ENCODE results near the gene KDM2B. TPM values are rescaled to one million over a fixed set of nuclear protein-coding genes. Genes with fewer than 3 reads are reported as not detected.

Gene KDM2B
- total RNA-seq, 4 donors from 2014 or later = 20.7 to 26.3 (median 23.9) TPM

DNA sequence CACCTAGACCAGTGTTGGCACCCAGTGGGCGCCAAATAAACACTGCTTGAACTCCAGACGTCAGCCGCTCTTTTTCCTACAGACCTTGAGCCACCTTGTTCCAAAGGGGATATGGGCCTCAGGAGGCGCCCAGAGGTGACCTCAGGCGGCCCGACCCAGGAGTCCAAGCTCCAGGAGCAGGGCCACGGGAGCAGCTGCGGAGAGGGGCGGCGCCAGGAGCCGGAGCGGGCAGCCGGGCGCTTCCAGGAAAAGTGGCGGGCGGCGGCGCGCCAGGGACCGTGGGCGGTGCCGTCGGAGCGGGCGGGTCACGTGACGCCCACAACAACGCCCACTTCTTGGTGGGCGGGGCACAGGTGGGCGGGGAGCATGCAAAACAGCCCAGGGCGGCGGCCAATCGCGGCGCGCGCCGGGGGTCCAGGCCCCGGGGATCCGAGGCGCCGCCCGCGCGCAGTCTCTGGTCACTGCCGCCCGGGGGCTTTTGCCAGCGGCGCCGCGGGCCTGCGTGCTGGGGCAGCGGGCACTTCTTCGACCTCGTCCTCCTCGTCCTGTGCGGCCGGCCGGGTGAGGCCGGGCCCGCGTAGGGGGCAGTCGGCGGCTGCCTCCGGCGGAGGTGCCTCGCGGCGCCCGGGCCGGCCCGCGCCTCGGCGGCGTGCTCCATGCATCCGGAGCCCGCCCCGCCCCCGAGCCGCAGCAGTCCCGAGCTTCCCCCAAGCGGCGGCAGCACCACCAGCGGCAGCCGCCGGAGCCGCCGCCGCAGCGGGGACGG, 45.4 kb upstream of the KDM2B start, which contains the start of gene ORAI1:
ORAI1 (plus strand) TSS at position 444 of the 766 bp plus-strand sequence.
- intact Hi-C loops (cut with DNase I) = loop anchor here (5.0 to 10.0 kb wide), 2 partner anchors 49 to 74 kb away; no protein-coding TSS in a partner anchor
- TF ChIP-seq, protein P1, sequence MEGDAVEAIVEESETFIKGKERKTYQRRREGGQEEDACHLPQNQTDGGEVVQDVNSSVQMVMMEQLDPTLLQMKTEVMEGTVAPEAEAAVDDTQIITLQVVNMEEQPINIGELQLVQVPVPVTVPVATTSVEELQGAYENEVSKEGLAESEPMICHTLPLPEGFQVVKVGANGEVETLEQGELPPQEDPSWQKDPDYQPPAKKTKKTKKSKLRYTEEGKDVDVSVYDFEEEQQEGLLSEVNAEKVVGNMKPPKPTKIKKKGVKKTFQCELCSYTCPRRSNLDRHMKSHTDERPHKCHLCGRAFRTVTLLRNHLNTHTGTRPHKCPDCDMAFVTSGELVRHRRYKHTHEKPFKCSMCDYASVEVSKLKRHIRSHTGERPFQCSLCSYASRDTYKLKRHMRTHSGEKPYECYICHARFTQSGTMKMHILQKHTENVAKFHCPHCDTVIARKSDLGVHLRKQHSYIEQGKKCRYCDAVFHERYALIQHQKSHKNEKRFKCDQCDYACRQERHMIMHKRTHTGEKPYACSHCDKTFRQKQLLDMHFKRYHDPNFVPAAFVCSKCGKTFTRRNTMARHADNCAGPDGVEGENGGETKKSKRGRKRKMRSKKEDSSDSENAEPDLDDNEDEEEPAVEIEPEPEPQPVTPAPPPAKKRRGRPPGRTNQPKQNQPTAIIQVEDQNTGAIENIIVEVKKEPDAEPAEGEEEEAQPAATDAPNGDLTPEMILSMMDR (IDR thresholded peaks at IDR 0.05) = peak in 3 of 6 experiments; percentile 19 to 41 (median 37)
- TF ChIP-seq POLR2A (IDR thresholded peaks at IDR 0.05) = peak in 2 of 4 donors; percentile 70 to 88
- Histone ChIP-seq H3K4me3 (peak within 1 kb of the TSS; percentile 48 to 95 (median 84)), H3K4me1 (peaks cover 28 to 65% (median 40%) of the 10 kb centered on the region in 3 donors), H3K36me3 (no peaks in the 10 kb centered on the region), H3K9me3 (no peaks in the 10 kb centered on the region), H3K27me3 (no peaks in the 10 kb centered on the region), H3K27ac (peak within 1 kb of the TSS; percentile 84 to 97 (median 96))
- WGBS, 2 donors = 0% methylated on average over 13 of the region's 92 CpGs; no CpG with 5 or more reads in 1 of the 2 donors
- peak; percentile 79 for DNase-seq

DNA sequence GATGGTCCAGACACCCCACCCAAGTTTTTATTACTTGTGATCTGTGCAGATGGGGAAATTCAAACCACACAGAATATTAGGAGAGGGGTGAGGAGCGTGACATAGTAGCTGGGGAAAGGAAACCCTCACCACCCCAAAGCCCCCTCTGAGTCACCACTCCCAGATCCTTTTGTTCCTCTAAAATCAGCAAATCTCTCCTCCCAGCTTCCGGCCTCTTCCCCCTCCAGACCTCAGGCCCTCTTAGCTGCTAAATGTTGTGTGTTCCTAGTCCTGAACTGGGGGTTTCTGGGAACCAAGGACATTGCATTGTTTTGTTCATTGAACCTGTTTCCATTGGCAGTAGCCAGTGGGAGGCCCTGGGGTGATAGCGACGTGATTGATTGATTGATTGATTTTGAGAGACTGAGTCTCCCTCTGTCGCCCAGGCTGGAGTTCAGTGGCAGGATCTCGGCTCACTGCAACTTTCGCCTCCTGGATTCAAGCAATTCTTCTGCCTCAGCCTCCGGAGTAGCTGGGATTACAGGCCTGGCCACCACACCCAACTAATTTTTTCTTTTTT, 39.6 kb upstream of the KDM2B start:
- intact Hi-C loops (cut with DNase I) = loop anchor here (10.0 kb wide), 1 partner anchor 54 kb away; no protein-coding TSS in a partner anchor
- Histone ChIP-seq H3K36me3 (no peaks in the 10 kb centered on the region), H3K9me3 (no peaks in the 10 kb centered on the region), H3K4me3 (no peak overlapping the region), H3K4me1 (peaks cover 4 to 18% (median 5%) of the 10 kb centered on the region in 3 donors), H3K27ac (no peak overlapping the region), H3K27me3 (no peaks in the 10 kb centered on the region)
- TF ChIP-seq, protein P1 (IDR thresholded peaks at IDR 0.05) = no peak
- TF ChIP-seq POLR2A (IDR thresholded peaks at IDR 0.05) = no peak
- DNase-seq = no peak
- WGBS, 2 donors = 65 to 82% methylated on average over 5 to 8 of the region's 8 CpGs

DNA sequence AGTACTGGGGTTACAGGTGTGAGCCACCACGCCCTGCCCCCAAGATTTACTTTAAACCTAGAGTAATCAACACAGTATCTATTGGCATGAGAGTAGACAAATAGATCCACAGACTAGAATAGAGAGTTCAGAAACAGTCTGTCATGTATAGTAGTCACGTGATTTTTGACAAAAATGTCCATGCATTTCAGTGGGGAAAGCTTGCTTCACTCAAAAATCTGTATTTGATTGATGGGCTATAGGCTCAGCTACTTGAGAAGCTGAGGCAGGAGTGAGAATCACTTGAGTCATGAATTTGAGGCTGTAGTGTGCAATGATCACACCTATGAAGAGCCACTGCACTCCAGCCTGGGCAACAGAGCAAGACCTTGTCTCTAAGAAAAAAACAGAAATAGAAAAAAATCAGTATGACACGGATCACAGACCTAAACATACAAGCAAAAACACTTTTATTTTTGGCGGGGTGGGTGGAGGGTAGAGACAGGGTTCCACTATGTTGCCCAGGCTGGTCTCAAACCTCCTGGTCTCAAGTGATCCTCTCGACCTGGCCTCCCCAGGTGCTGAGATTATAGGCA, 37.9 kb upstream of the KDM2B start:
- no peak overlapping the region for H3K4me3 ChIP-seq
- peaks cover 0 to 7% (median 0%) of the 10 kb centered on the region in 3 donors for H3K4me1 ChIP-seq
- 70 to 84% methylated on average over 4 to 5 of the region's 5 CpGs for WGBS, 2 donors
- intact Hi-C loops (cut with DNase I) = no loop called here
- H3K9me3 ChIP-seq = no peaks in the 10 kb centered on the region
- no peaks in the 10 kb centered on the region for H3K27me3 ChIP-seq
- DNase-seq = no peak
- H3K36me3 ChIP-seq = no peaks in the 10 kb centered on the region
- no peak overlapping the region for H3K27ac ChIP-seq
- no peak for TF ChIP-seq POLR2A (IDR thresholded peaks at IDR 0.05)
- TF ChIP-seq, protein P1 (IDR thresholded peaks at IDR 0.05) = no peak

DNA sequence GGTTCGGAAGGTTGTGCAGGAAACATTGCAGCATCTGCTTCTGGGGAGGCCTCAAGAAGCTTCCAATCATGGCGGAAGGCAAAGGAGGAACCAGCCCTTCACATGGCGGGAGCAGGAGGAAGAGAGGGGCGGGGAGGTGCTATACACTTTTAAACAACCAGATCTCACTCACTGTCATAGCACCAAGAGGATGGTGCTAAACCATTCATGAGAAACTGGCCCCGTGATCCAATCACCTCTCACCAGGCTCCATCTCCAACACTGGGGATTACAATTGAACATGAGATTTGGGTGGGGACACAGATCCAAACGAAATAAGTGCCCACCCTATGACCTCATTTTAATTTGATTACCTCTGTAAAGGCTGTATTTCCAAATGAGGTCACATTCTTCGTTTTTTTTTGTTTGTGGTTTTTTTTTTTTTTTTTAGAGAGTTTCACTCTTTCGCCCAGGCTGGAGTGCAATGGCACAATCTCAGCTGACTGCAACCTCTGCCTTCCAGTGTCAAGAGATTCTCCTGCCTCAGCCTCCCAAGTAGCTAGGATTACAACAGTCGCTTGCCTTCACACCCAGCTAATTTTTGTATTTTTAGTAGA, 34.1 kb upstream of the KDM2B start:
- Histone ChIP-seq H3K27ac (no peak overlapping the region), H3K9me3 (no peaks in the 10 kb centered on the region), H3K4me1 (peaks cover 0 to 25% (median 7%) of the 10 kb centered on the region in 3 donors), H3K36me3 (no peaks in the 10 kb centered on the region), H3K4me3 (no peak overlapping the region), H3K27me3 (no peaks in the 10 kb centered on the region)
- TF ChIP-seq, protein P1 (IDR thresholded peaks at IDR 0.05) = no peak
- TF ChIP-seq POLR2A (IDR thresholded peaks at IDR 0.05) = no peak
- no peak for DNase-seq
- WGBS, 2 donors = 77 to 81% methylated on average over 9 of the region's 9 CpGs
- intact Hi-C loops (cut with DNase I) = no loop called here

All from esophagus squamous epithelium (tissue), 5 donors.